HG02973 (cell line): ENCODE measurements around the gene TBK1.
"Not testable (repeated sequence)": the region's sequence is repeated elsewhere in the genome, so short reads cannot be mapped to it uniquely, and the experiment has no call there.

ENCODE experiments used
- ATAC-seq: cut with Tn5 transposase; IDR thresholded peaks from one replicate; pipeline ENCODE4 v1.9.1; 2021; ENCODE audit warnings: moderate library complexity; ENCODE audit not compliant: unreplicated experiment

The TBK1 gene

DNA sequence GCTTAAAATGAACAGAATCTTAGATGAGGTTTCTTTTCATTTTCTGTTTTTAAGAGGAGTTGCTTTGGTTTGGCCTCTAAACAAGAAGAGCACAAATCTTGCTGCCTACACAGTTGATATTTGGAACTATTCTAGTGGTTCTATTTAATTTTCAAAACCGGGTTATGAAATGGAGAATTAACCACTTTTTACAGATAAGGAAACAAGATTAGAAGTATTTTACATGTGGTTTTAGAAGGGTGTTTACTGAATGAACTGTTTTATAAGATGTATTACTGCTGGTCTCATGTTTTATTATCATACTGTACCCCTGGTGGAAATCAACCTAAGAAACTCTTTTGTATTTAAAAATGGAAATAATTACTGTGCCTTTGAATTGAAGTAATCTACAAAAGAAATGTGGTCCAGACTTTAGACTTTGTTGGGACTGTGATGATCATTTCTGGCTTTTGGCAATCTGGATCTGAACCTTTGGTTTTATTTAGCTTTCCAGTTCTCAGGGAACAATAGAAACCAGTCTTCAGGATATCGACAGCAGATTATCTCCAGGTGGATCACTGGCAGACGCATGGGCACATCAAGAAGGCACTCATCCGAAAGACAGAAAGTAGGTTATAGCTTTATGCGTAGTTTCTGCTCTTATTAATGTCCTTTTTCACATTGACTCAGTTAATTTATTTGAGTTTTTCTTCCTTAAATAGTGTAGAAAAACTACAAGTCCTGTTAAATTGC, 43.2 kb downstream of the TBK1 start:
- no peak for ATAC-seq

DNA sequence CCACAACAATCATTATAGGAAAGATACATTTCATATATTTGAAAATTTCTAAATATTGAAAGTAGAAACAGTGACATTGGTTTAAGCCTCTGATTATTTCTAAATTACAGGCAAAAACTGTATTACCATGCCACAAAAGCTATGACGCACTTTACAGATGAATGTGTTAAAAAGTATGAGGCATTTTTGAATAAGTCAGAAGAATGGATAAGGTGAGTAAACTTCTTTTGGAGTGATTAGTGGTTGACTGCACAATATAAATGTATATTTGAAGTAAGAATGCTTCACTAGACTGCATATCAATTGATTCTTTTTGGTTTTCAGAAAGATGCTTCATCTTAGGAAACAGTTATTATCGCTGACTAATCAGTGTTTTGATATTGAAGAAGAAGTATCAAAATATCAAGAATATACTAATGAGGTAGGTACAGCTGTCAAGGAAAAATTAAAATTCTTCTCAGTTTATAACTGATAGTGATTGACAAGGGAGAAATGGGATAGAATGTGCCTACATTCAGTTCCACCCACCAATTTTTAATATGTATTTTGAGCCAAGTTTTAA, 45.0 kb downstream of the TBK1 start:
- ATAC-seq: no peak

DNA sequence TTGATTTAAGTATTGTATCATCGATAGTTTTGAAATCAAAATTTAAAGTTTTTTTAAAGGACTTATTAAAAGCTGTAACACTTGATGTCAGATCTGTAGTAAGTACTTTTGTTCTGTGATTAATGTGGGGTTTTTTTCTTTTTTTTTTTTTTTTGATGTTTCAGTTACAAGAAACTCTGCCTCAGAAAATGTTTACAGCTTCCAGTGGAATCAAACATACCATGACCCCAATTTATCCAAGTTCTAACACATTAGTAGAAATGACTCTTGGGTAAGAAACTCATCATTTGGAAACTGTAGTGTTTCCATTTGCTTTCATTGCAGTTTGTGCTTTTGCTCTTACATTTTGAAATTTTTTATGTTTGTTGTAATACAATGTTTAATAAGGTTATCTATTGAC, 45.6 kb downstream of the TBK1 start:
- no peak for ATAC-seq

DNA sequence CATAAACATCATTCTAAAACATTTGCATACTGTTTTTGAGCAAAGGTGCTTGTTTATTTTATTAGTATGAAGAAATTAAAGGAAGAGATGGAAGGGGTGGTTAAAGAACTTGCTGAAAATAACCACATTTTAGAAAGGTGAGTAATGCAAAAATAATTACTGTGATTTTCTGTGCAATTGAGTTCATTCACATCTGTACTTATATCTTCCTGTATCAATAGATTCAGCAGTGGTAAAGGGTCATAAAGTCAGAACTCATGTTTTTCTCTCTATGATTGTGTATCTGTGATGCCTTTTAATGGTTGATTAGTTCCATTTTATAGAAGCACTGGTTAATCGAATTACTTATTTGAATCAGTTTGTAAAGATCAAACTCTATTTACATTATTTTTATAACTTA, 46.0 kb downstream of the TBK1 start:
- no peak for ATAC-seq

DNA sequence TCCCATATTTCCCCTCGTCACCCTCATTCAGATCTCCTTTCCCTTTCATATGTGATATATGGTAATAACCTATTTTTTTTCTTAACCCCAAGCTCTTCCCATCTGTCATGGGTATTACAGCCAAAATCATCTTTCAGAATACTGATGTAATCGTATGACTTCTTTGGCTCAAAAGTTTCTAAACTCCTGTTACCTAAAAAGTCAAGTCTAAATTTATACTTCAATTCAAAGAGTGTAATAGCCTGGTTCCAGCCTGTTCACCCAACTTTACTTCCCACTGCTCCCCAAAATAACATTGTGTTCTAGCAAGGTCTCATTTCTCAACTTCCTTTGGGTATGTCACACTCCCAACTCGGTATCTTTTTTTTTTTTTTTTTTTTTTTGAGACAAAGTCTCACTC, 48.5 kb downstream of the TBK1 start:
- ATAC-seq: no peak

DNA sequence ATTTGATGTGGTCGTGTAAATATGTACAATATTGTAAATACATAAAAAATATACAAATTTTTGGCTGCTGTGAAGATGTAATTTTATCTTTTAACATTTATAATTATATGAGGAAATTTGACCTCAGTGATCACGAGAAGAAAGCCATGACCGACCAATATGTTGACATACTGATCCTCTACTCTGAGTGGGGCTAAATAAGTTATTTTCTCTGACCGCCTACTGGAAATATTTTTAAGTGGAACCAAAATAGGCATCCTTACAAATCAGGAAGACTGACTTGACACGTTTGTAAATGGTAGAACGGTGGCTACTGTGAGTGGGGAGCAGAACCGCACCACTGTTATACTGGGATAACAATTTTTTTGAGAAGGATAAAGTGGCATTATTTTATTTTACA, 49.6 kb downstream of the TBK1 start:
- no peak for ATAC-seq

DNA sequence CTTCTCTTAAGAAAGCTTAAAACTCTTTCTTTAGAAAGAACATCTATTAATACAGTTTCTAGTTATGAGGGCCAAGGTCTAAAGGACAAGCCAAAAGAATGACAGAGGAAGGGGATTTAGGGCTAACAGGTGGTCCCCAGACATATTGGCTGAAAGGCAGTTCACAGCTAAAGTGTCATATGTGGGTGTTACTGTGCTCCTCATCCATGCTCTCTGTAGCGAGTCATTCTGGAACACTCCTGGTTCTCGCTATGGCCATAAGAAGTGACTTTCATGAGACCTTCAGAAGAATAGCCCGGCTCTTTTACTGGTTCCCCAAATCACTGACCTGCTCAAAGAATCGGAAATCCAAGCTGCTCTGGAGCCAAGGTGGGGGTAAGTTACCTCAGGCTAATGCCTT, 55.0 kb downstream of the TBK1 start:
- ATAC-seq: no peak

DNA sequence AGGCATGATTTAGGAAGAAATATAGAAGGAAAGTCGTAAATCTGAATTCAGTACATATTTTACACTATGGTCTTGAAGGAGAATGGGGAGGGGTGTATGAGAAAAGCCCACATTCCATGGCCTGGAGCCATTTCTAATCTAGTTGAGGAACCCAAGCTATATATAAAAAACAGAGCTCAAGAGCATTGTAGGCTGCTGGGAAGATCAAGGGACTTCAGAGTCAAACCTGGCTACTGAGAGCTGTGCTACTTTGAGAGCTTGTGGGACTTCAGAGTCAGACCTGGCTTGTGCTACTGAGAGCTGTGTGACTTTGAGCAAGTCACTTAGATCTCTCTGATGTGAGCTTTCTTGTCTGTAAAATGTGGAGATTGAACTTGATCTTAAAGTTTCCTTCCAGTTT, 58.7 kb downstream of the TBK1 start:
- ATAC-seq: no peak

DNA sequence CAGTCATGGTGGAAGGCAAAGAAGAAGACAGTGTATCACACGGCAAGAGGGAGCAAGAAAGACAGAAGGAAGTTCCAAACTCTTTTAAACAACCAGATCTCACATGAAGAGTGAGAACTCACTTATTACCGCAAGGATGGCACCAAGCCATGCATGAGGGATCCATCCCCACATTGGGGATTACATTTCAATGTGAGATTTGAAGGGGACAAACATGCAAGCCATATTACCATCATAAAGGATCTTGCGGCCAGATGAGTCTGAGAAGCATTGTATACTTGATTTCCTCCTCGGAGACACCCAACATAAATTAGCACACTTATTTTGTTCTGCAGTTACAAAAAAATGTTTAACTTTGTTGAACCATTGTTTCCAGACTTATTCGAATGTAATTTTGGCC, 66.5 kb downstream of the TBK1 start:
- ATAC-seq: no peak

DNA sequence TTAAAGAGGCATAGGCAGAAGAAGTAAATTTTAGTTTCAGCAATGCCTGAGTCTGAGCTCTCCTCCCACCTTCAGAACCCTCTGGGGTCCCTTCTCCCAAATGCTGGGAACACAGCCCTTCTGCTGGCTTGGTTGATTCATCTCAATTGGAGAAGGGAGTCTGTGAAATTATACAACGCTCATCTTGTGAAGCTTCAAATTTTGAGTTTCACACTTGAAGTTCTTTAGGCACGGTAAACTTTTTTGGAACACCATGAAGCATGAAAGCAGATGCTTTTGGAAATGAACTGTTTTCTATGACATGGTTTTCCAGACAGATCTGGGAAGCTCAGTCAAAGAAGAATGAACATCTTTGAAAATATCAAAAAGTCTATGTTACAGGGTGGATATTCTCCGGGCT, 69.9 kb downstream of the TBK1 start:
- no peak for ATAC-seq

DNA sequence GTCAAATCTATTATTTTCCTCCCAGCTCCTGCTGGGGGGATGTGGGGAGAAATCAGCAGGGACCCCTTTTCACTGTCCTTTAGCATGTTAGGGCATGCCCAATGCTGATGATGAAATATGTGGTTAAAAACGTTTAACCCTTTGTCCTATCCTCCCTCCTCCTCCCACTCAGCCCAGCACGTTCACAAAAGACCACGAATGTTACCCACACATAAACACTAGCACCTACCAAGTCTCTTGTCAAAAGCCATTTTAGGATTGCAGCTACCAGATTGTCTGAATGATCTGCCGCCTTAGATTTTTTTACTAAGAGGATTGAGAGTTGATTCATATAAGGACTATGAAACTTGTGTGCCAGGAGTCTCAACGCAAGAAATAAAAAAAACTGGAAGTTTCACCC, 70.4 kb downstream of the TBK1 start:
- ATAC-seq: no peak

DNA sequence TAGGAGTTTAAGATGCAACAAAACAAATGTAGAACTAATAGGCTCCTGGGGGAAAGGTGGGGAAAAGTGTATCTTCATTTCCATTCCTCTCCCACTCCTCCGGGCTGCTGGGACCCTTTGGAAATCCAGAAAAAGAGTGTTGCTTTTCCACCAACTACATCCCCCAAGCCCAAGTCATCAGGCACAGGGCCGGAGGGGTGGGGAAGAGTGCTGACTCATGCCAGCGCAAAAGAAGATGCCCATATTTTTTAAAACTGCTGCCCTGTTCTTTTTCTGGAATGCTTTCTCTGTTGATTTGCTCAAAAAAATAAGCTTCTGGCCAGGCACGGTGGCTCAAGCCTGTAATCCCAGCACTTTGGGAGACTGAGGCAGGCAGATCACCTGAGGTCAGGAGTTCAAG, 70.9 kb downstream of the TBK1 start:
- ATAC-seq: no peak

DNA sequence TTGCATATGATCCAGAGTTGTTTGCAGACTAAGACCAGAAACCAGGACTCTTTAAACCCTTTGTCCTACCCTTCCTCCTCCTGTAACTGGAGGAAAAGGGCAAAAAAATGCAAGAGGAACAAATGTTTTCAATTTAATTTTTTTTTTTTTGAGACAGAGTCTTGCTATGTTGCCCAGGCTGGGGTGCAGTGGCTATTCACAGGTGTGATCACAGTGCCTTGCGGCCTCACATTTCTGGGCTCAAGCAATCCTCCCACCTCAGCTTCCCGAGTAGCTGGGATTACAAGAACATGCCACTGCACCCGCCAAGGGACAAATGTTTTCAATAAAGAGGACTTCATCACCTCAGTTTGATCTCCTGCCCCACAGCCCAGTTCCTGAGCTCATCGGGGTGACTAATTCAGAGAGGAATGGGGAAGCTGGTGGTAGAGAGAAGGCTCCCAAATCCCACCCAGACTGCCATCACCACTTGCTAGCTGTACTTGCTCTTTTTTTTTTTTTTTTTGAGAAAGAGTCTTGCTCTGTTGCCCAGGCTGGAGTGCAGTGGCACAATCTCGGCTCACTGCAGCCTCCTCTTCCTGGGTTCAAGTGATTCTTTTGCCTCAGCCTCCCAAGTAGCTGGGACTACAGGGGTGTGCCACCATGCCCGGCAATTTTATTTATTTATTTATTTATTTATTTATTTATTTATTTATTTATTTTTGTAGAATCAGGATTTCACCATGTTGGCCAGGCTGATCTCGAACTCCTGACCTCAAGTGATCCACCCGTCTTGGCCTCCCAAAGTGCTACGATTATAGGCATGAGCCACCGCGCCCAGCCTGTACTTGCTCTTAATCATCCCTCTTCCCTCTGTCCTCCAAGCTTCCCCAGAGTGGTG, 71.9 kb downstream of the TBK1 start:
- not testable (repeated sequence) for ATAC-seq

DNA sequence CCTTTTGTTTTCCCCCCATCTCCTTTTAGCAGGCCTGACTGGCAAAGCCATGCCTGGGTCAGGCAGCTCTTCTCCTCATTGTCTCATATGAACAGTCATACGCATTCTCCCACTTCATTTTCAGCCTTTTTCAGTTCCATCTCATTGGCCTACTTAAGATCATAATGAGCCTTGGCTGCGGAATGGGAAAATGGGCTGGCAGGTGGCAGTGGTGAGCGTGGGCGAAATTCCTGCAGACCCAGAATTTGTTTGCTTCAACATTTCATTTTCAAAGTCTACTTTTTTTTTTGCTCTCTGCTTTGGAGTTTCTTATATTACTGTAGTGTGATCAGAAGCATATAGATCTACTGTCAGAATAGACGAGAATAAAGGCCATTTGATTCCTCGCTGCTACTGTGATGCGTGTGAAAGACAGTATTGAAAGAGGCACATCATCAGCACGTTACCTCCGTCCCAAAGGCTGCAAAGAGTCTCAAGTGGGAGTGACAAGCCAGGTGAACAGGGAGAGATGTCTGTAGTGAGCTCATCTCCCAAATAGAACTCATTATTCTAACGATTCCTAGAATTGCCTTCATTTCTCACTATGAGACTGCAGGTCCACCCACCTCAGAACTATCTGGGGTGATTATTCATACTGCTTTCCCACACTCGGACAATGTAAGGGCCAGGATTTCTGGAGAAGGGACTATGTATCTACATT, 73.7 kb downstream of the TBK1 start:
- no peak for ATAC-seq

DNA sequence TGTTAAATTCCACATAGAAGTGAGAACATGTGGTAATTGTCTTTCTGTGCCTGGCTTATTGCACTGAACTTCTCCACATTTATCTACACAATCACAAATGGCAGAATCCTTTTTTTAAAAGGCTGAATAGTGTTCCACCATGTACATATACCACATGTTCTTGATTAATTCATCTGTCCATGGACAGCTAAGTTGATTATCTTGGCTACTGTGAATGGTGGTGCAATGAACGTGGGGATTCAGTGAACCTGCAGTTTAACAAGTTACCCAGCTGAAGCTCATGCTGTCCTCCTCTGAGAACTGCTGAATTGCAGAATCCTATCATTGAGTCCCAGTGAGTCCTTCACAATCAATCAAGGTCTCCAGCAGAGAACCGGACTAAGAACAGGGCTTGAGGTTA, 74.9 kb downstream of the TBK1 start:
- ATAC-seq: no peak

DNA sequence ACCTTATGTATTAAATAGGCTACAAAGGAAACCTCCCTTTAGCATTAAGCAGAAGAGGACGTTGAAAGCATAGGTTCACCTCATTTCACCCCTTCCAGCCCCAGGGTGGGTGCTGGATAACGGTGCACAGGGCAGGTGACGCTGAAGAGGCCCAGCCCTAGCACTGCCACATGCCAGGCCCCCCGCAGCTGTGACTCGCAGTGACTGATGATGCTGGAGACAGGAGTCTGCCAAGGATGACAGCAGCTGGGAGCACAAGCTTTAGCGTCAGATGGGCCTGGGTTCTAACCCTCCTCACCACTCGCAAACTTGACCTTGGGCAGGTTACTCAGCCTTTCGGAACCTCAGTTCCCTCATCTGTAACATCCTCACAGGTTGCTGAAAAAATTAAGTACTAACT, 76.7 kb downstream of the TBK1 start:
- ATAC-seq: no peak

DNA sequence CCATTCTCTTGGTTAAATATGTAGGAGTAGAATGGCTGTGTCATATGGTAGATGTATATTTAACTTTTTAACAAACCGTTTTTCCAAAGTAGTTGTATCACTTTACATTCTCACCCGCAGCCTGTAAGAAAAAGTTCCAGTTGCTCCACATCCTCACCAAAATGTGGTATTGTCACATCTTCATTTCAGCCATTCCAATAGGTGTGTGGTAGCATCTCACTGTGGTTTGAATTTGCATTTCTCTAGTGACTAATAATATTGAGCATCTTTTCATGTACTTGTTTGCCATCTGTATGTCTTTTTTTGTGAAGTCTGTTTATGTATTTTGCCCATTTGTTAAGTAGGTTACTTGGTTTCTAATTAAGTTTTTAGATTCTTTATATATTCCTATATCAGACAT, 78.6 kb downstream of the TBK1 start:
- no peak for ATAC-seq

DNA sequence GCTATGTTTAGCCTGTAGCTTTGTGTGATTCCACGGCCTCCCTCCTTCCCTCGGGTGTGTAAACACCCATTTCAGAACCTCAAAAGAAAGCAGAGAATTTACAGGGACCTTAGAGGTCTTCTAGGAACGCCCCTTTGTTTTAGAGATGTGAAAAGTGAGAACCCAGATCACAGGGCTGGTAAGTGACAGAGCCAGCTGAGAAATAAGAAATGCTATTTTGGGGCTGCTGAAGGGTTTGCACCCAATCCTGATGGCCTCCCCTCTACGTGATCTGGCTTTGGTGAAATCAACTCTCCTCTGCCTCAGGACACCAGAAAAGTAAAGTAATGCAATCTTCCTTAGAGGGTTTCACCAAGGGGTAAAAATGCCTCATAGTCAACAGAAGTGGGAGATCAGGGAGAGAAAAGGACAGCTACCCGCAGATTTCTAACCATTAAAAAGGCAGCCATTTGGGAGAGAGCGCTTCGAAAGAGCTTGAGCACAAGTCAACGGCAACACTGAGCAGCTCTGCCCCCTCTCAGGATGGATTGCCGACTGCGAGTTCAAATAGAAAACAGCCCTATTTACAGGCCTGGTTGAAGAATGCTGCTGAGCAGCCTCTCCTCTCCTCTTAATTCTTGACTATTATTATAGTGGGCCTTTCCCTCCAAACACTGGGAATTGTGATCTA, 79.9 kb downstream of the TBK1 start:
- no peak for ATAC-seq

DNA sequence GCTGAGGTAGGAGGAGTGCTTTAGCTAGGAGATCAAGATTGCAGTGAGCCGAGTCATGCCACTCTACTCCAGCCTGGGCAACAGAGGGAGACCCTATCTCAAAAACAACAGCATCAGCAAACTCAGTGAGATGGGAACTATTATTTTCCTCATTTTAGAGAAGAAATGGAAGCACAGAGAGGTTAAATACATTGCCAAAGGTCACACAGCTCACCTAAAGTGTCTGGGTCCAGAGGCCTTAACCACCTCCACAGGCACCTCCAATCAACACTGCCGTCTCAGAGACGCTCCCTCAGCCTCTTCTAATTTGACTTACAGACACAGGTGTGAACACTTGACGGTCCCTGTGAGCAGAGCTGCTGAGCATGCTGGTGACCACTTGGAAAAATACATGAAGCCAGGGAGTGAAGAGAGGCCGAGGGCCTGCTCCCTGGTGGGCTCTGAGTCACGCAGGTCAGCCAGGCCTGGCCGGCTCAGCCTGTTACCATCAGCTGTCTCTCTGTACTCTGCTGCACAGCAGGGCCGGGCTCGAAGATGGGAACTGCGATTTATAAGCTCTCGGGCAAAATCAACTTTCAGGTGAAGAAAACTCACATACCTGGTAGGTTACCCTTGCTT, 80.9 kb downstream of the TBK1 start:
- ATAC-seq: no peak

DNA sequence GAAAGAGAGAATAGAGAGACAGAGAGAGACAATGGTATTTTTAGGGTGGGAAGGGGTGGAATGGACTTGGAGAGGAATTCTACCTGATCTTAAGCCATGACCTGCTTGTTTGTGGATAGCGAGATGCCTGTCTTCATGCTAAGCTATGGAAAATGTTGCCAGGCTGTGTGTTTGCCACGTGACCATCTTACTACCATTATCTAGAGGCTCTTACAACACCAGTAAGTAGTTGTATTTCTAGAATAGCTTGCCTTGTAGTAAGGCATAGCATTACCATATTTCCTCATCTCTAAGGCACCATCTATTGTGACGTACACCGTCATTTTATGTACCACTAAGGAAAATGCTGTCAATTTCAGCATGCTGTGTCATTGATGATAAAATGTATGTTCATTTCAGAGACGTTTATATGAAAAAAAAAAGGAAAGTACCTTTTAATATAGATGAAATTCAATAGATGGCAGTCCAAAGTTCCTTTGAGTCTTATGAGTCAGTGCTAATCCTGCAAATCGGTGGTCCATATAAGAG, 82.8 kb downstream of the TBK1 start:
- ATAC-seq: no peak
